ENCODE measurements around the gene PGM3.
A peak's percentile ranks its signal among the peaks of the same experiment; 100 is the strongest.

DNA sequence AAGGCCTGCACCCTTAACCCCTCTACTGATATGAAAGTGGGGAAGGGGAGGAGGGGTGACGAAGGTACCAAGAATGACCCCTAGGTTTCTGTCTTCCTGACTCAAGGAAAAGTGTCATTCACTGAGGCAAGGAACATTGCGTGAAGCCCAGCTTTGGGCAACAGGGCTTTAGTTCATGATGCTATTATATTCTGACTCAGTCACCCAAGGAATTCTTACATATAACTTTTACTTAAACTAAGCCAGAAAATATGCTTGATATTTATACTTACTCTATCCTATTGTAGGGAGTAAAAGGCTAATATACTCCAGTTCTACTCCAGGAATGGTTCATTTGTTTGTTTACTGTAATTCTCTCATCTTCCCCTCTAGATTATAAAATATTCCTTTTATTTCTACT, 65.1 kb downstream of the PGM3 start:
- TF ChIP-seq, protein P1, sequence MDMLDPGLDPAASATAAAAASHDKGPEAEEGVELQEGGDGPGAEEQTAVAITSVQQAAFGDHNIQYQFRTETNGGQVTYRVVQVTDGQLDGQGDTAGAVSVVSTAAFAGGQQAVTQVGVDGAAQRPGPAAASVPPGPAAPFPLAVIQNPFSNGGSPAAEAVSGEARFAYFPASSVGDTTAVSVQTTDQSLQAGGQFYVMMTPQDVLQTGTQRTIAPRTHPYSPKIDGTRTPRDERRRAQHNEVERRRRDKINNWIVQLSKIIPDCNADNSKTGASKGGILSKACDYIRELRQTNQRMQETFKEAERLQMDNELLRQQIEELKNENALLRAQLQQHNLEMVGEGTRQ (IDR thresholded peaks at IDR 0.05; ENCODE audit: low read depth, low read length): no peak
- no peak for TF ChIP-seq RAD21 (IDR thresholded peaks at IDR 0.05; ENCODE audit: low read length)
- TF ChIP-seq, protein P2, sequence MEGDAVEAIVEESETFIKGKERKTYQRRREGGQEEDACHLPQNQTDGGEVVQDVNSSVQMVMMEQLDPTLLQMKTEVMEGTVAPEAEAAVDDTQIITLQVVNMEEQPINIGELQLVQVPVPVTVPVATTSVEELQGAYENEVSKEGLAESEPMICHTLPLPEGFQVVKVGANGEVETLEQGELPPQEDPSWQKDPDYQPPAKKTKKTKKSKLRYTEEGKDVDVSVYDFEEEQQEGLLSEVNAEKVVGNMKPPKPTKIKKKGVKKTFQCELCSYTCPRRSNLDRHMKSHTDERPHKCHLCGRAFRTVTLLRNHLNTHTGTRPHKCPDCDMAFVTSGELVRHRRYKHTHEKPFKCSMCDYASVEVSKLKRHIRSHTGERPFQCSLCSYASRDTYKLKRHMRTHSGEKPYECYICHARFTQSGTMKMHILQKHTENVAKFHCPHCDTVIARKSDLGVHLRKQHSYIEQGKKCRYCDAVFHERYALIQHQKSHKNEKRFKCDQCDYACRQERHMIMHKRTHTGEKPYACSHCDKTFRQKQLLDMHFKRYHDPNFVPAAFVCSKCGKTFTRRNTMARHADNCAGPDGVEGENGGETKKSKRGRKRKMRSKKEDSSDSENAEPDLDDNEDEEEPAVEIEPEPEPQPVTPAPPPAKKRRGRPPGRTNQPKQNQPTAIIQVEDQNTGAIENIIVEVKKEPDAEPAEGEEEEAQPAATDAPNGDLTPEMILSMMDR (conservative IDR thresholded peaks at IDR 0.05; ENCODE audit: low read depth, low read length): no peak
- no peak for TF ChIP-seq POLR2A (IDR thresholded peaks at IDR 0.05; ENCODE audit: low read depth, low read length)
- peak; percentile 77 for TF ChIP-seq CEBPB (IDR thresholded peaks at IDR 0.05; ENCODE audit: low read depth, low read length)
- TF ChIP-seq RFX5 (IDR thresholded peaks at IDR 0.05; ENCODE audit: low read depth, low read length): no peak
- TF ChIP-seq MXI1 (IDR thresholded peaks at IDR 0.05; ENCODE audit: borderline replicate concordance, low read depth, low read length): no peak
- no peak for TF ChIP-seq RCOR1 (IDR thresholded peaks at IDR 0.05; ENCODE audit: insufficient replicate concordance, low read length)
- TF ChIP-seq, protein P3, sequence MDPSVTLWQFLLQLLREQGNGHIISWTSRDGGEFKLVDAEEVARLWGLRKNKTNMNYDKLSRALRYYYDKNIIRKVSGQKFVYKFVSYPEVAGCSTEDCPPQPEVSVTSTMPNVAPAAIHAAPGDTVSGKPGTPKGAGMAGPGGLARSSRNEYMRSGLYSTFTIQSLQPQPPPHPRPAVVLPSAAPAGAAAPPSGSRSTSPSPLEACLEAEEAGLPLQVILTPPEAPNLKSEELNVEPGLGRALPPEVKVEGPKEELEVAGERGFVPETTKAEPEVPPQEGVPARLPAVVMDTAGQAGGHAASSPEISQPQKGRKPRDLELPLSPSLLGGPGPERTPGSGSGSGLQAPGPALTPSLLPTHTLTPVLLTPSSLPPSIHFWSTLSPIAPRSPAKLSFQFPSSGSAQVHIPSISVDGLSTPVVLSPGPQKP (IDR thresholded peaks at IDR 0.05; ENCODE audit: borderline replicate concordance, low read depth, low read length): no peak
- no peak for TF ChIP-seq FOS (IDR thresholded peaks at IDR 0.05; ENCODE audit: low read depth, low read length)
- no peak for TF ChIP-seq CHD1 (IDR thresholded peaks at IDR 0.05; ENCODE audit: low read depth, low read length)
- TF ChIP-seq MAZ (IDR thresholded peaks at IDR 0.05; ENCODE audit: borderline replicate concordance, low read depth, low read length): no peak
